ENCODE results near the gene INSIG1. TPM values are rescaled to one million over a fixed set of nuclear protein-coding genes. Genes with fewer than 3 reads are reported as not detected.

Gene INSIG1
- total RNA-seq, 1 donor from 2014 or later = 55.7 TPM

GRCh38 chr7:155351120-155351870, 53.6 kb downstream of the INSIG1 start:
- Histone ChIP-seq H3K9me3 (ENCODE audit: insufficient read depth, low read depth, low read length) (no peaks in the 10 kb centered on the region), H3K9ac (ENCODE audit: low read length) (no peak overlapping the region), H3K4me2 (ENCODE audit: low read length) (no peak overlapping the region), H3K27ac (ENCODE audit: low read depth, low read length) (no peak overlapping the region), H4K20me1 (ENCODE audit: insufficient read depth, low read length) (no peaks in the 10 kb centered on the region), H3K4me1 (ENCODE audit: insufficient read depth, low read length) (no peaks in the 10 kb centered on the region), H3K4me3 (ENCODE audit: insufficient read depth, low read depth, low read length) (no peak overlapping the region), H3K27me3 (ENCODE audit: insufficient read depth, low read length) (peaks cover 2% of the 10 kb centered on the region), H3K36me3 (ENCODE audit: insufficient read depth, low read length) (no peaks in the 10 kb centered on the region), H3K79me2 (ENCODE audit: insufficient read depth, low read length) (no peaks in the 10 kb centered on the region), H2AFZ (ENCODE audit: low read depth, low read length) (no peak overlapping the region)
- no peaks in the 10 kb centered on the region for H3K4me1 Mint-ChIP-seq (ENCODE audit: low read depth, unreplicated experiment)
- H3K27me3 Mint-ChIP-seq (ENCODE audit: low read depth, unreplicated experiment) = peaks cover 46% of the 10 kb centered on the region
- peaks cover 3% of the 10 kb centered on the region for H3K9me3 Mint-ChIP-seq (ENCODE audit: unreplicated experiment)
- H3K36me3 Mint-ChIP-seq (ENCODE audit: low read depth, unreplicated experiment) = no peaks in the 10 kb centered on the region
- no peak overlapping the region for H3K4me3 Mint-ChIP-seq (ENCODE audit: unreplicated experiment)
- FAIRE-seq = no peak
- TF ChIP-seq EZH2 (IDR thresholded peaks at IDR 0.05; ENCODE audit: insufficient read depth, low read length) = no peak
- TF ChIP-seq, protein P1, sequence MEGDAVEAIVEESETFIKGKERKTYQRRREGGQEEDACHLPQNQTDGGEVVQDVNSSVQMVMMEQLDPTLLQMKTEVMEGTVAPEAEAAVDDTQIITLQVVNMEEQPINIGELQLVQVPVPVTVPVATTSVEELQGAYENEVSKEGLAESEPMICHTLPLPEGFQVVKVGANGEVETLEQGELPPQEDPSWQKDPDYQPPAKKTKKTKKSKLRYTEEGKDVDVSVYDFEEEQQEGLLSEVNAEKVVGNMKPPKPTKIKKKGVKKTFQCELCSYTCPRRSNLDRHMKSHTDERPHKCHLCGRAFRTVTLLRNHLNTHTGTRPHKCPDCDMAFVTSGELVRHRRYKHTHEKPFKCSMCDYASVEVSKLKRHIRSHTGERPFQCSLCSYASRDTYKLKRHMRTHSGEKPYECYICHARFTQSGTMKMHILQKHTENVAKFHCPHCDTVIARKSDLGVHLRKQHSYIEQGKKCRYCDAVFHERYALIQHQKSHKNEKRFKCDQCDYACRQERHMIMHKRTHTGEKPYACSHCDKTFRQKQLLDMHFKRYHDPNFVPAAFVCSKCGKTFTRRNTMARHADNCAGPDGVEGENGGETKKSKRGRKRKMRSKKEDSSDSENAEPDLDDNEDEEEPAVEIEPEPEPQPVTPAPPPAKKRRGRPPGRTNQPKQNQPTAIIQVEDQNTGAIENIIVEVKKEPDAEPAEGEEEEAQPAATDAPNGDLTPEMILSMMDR (IDR thresholded peaks at IDR 0.05; ENCODE audit: insufficient read depth, low read depth, low read length) = no peak
- no peak for DNase-seq (ENCODE audit: low read depth)
- H3K27ac Mint-ChIP-seq (ENCODE audit: unreplicated experiment) = no peak overlapping the region

DNA sequence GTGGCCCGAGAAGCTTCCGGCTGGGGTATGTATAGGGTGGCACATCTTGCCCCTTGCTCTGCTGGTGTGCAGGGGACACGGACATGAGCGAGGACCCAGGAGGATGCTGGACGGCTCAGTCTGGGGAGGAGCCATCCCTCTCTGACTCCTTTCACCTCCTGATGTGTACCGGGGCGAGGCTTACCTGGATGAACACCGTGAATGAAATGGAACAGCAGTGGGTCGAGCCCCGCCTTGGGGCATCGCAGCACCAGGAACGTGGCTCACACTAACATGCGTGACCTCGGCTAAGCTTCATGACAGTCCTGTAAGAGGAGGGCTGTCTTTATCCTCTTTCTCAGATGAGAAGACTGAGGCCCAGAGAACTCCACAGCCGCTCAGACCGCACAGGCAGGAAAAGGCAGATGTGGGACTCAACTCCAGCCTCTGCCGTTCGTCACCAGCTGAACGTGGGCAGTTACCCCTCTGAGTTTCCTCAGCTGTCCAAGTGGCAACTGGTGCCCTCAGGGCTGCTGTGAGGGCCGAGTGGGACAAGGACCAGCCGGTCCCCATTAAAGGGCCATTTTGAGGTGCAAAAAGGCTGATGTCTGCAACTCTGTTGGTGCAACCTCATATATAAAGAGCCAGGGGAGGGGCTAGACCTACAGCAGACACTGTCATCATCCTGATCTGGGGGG, 54.5 kb downstream of the INSIG1 start:
- no peak overlapping the region for H3K27ac ChIP-seq (ENCODE audit: low read depth, low read length)
- H2AFZ ChIP-seq (ENCODE audit: low read depth, low read length) = no peak overlapping the region
- no peaks in the 10 kb centered on the region for H3K79me2 ChIP-seq (ENCODE audit: insufficient read depth, low read length)
- Mint-ChIP-seq H3K4me1 (ENCODE audit: low read depth, unreplicated experiment) (no peaks in the 10 kb centered on the region), H3K27ac (ENCODE audit: unreplicated experiment) (no peak overlapping the region), H3K27me3 (ENCODE audit: low read depth, unreplicated experiment) (peaks cover 55% of the 10 kb centered on the region), H3K36me3 (ENCODE audit: low read depth, unreplicated experiment) (no peaks in the 10 kb centered on the region), H3K4me3 (ENCODE audit: unreplicated experiment) (no peak overlapping the region), H3K9me3 (ENCODE audit: unreplicated experiment) (peaks cover 3% of the 10 kb centered on the region)
- no peaks in the 10 kb centered on the region for H3K4me1 ChIP-seq (ENCODE audit: insufficient read depth, low read length)
- H3K27me3 ChIP-seq (ENCODE audit: insufficient read depth, low read length) = peaks cover 6% of the 10 kb centered on the region
- H3K9me3 ChIP-seq (ENCODE audit: insufficient read depth, low read depth, low read length) = no peaks in the 10 kb centered on the region
- no peak overlapping the region for H3K9ac ChIP-seq (ENCODE audit: low read length)
- H3K4me2 ChIP-seq (ENCODE audit: low read length) = no peak overlapping the region
- H4K20me1 ChIP-seq (ENCODE audit: insufficient read depth, low read length) = no peaks in the 10 kb centered on the region
- DNase-seq (ENCODE audit: low read depth) = no peak
- TF ChIP-seq, protein P1 (IDR thresholded peaks at IDR 0.05; ENCODE audit: insufficient read depth, low read depth, low read length) = no peak
- TF ChIP-seq EZH2 (IDR thresholded peaks at IDR 0.05; ENCODE audit: insufficient read depth, low read length) = no peak
- H3K36me3 ChIP-seq (ENCODE audit: insufficient read depth, low read length) = no peaks in the 10 kb centered on the region
- no peak overlapping the region for H3K4me3 ChIP-seq (ENCODE audit: insufficient read depth, low read depth, low read length)
- no peak for FAIRE-seq

DNA sequence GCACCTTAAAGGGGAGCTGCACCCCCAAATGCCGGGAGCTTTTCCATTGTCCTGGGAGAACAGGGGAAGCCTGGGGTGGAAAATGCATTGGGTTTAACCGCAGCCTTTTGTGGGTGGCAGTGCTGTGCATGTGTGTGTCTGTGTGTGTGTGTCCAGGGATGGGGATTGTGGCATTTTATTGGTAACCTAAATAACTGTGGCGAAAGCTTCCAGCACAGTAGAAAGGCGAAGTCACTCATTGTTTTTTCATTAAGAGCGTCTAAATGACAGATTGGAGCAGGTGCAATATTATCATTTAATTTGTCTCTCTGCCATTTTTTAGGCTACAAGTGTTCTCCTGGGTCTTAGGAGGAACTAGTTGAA, 55.1 kb downstream of the INSIG1 start:
- Histone ChIP-seq H3K27ac (ENCODE audit: low read depth, low read length) (no peak overlapping the region), H4K20me1 (ENCODE audit: insufficient read depth, low read length) (no peaks in the 10 kb centered on the region), H2AFZ (ENCODE audit: low read depth, low read length) (no peak overlapping the region), H3K4me1 (ENCODE audit: insufficient read depth, low read length) (no peaks in the 10 kb centered on the region), H3K27me3 (ENCODE audit: insufficient read depth, low read length) (peaks cover 10% of the 10 kb centered on the region), H3K36me3 (ENCODE audit: insufficient read depth, low read length) (no peaks in the 10 kb centered on the region), H3K4me3 (ENCODE audit: insufficient read depth, low read depth, low read length) (no peak overlapping the region), H3K79me2 (ENCODE audit: insufficient read depth, low read length) (no peaks in the 10 kb centered on the region), H3K4me2 (ENCODE audit: low read length) (no peak overlapping the region), H3K9ac (ENCODE audit: low read length) (no peak overlapping the region), H3K9me3 (ENCODE audit: insufficient read depth, low read depth, low read length) (no peaks in the 10 kb centered on the region)
- H3K27me3 Mint-ChIP-seq (ENCODE audit: low read depth, unreplicated experiment) = peaks cover 60% of the 10 kb centered on the region
- H3K9me3 Mint-ChIP-seq (ENCODE audit: unreplicated experiment) = peaks cover 3% of the 10 kb centered on the region
- FAIRE-seq (no peak), DNase-seq (ENCODE audit: low read depth) (no peak)
- no peak overlapping the region for H3K27ac Mint-ChIP-seq (ENCODE audit: unreplicated experiment)
- H3K36me3 Mint-ChIP-seq (ENCODE audit: low read depth, unreplicated experiment) = no peaks in the 10 kb centered on the region
- no peaks in the 10 kb centered on the region for H3K4me1 Mint-ChIP-seq (ENCODE audit: low read depth, unreplicated experiment)
- no peak for TF ChIP-seq EZH2 (IDR thresholded peaks at IDR 0.05; ENCODE audit: insufficient read depth, low read length)
- TF ChIP-seq, protein P1 (IDR thresholded peaks at IDR 0.05; ENCODE audit: insufficient read depth, low read depth, low read length) = no peak
- H3K4me3 Mint-ChIP-seq (ENCODE audit: unreplicated experiment) = no peak overlapping the region

Measured in astrocyte (in vitro differentiated cells and primary cell).